ENCODE results near the gene BCKDK. TPM values are rescaled to one million over a fixed set of nuclear protein-coding genes. Genes with fewer than 3 reads are reported as not detected.

The BCKDK gene
- 55.7 and 57.0 TPM in 2 replicates for total RNA-seq (2021)
- long read RNA-seq, transcript BCKDK-201 (12 exons, 2,128 nt): major isoform, 324 of 669 reads
- long read RNA-seq, transcript BCKDK-203 (11 exons, 1,997 nt): minor isoform, 257 of 669 reads
- long read RNA-seq, partial matches to known transcripts: 53 of 669 reads
- long read RNA-seq, other reads (novel, unspliced or antisense): 32 of 669 reads

DNA sequence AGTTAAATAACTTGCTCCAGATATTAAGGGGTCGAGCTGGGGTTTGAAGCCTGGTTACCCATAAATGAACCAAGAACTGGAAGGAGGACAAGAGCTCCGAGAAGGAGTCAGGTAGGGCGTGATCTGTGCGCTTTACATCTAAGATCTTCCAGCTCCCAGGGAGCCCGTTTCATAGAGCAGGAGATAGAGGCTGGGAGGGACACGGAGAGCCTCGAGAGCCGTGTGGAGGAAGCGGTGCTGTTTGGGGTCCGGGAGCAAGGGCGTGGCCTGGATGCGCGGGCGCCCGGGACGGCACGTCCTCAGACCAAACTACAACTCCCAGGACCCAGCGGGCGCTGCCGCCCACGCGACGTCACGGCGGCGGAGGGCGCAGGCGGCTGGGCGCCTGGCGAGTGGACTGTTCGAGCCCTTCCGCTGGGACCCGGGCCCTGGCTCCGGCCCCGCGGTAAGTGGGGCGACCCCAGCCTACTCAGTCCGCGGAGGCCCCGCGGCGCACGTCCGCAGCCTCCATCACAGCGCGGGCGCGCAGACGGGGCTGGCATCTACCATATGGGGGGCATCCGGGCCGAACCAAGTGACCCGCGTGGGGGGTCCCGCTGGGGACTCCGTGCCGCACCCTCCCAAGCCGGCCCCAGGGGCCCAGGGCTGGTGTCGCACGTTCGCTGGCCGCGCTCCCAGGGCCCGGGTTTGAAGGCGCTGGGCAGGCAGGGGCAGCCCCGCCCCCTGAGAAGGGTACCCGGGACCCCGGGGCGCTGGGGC lies at the start of gene BCKDK:
Gene BCKDK, plus strand, starts transcription at position 352 of the 759 bp plus-strand sequence. CDS start 838 bp downstream, outside the sequence.
- Histone ChIP-seq H3K4ac (ENCODE audit: low read depth, low read length) (no peak within 1 kb of the TSS), H3K79me1 (ENCODE audit: insufficient read depth, low read depth, low read length, poor library complexity, severe bottlenecking) (no peaks in the 10 kb centered on the region), H3K9ac (ENCODE audit: extremely low read depth, insufficient read length, low read length) (peak within 1 kb of the TSS; percentile 11), H3T11ph (ENCODE audit: low read length) (no peak within 1 kb of the TSS), H3K23ac (ENCODE audit: insufficient read length, low read depth, low read length) (no peak within 1 kb of the TSS), H4K20me1 (ENCODE audit: control insufficient read depth, insufficient read depth, insufficient read length) (no peaks in the 10 kb centered on the region), H3K23me2 (ENCODE audit: insufficient read length, low read depth, low read length, poor library complexity, severe bottlenecking) (peaks cover 8% of the 10 kb centered on the region), H3K56ac (ENCODE audit: insufficient read length, low read depth, low read length) (no peak within 1 kb of the TSS), H4K91ac (ENCODE audit: insufficient read length, low read depth, low read length) (no peak within 1 kb of the TSS), H2BK20ac (ENCODE audit: low read depth, low read length, poor library complexity, severe bottlenecking) (no peak within 1 kb of the TSS), H2AFZ (ENCODE audit: low read length) (no peak within 1 kb of the TSS), H3K79me2 (ENCODE audit: insufficient read depth, low read length) (no peaks in the 10 kb centered on the region; the same call in 1 of the 2 replicates), H3K18ac (ENCODE audit: insufficient read length, low read depth, low read length) (no peak within 1 kb of the TSS), H3K27ac (ENCODE audit: insufficient read length, low read depth, low read length) (no peak within 1 kb of the TSS), H4K5ac (ENCODE audit: insufficient read length, low read depth, low read length) (no peak within 1 kb of the TSS), H2BK120ac (ENCODE audit: low read depth, low read length, poor library complexity, severe bottlenecking) (no peak within 1 kb of the TSS), H2AK5ac (ENCODE audit: insufficient read length, low read length) (no peak within 1 kb of the TSS), H3K14ac (ENCODE audit: insufficient read depth, low read length) (peak within 1 kb of the TSS; percentile 44), H2BK15ac (ENCODE audit: low read depth, low read length) (no peak within 1 kb of the TSS), H3K9me3 (ENCODE audit: control insufficient read depth, low read depth, low read length) (no peaks in the 10 kb centered on the region), H2BK5ac (ENCODE audit: insufficient read length, low read length) (no peak within 1 kb of the TSS), H2BK12ac (ENCODE audit: insufficient read length, low read depth, low read length) (no peak within 1 kb of the TSS), H3K27me3 (ENCODE audit: insufficient read depth, low read length) (no peaks in the 10 kb centered on the region; the same call in 1 of the 2 replicates), H4K8ac (replicated peaks; ENCODE audit: insufficient read length, low read depth, low read length) (no peak within 1 kb of the TSS), H3K4me2 (ENCODE audit: insufficient read depth, insufficient read length, low read length) (peak within 1 kb of the TSS; percentile 57), H3K4me1 (ENCODE audit: insufficient read depth, low read length) (no peaks in the 10 kb centered on the region)
- H3K4me3 Mint-ChIP-seq: peak within 1 kb of the TSS; percentile 76 to 85
- no CpG with 5 or more reads among the region's 68 CpGs for WGBS (ENCODE audit: extremely low coverage, insufficient read length, low lambda C conversion rate)
- TF ChIP-seq, protein P1, sequence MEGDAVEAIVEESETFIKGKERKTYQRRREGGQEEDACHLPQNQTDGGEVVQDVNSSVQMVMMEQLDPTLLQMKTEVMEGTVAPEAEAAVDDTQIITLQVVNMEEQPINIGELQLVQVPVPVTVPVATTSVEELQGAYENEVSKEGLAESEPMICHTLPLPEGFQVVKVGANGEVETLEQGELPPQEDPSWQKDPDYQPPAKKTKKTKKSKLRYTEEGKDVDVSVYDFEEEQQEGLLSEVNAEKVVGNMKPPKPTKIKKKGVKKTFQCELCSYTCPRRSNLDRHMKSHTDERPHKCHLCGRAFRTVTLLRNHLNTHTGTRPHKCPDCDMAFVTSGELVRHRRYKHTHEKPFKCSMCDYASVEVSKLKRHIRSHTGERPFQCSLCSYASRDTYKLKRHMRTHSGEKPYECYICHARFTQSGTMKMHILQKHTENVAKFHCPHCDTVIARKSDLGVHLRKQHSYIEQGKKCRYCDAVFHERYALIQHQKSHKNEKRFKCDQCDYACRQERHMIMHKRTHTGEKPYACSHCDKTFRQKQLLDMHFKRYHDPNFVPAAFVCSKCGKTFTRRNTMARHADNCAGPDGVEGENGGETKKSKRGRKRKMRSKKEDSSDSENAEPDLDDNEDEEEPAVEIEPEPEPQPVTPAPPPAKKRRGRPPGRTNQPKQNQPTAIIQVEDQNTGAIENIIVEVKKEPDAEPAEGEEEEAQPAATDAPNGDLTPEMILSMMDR (conservative IDR thresholded peaks at IDR 0.05): no peak
- H3K27me3 Mint-ChIP-seq (ENCODE audit: low read depth): no peaks in the 10 kb centered on the region; the same call in 1 of the 2 replicates
- no peak within 1 kb of the TSS for H3K27ac Mint-ChIP-seq
- peaks cover 0 to 2% of the 10 kb centered on the region in 2 experiments; a peak in 3 of 5 replicates for H3K9me3 Mint-ChIP-seq
- H3K36me3 Mint-ChIP-seq (ENCODE audit: insufficient read depth in 1 of 3, low read depth in 3 of 3): peaks cover 19 to 37% (median 31%) of the 10 kb centered on the region in 3 experiments
- peaks cover 9 to 14% of the 10 kb centered on the region in 2 experiments for H3K4me1 Mint-ChIP-seq
- DNase-seq: peak; percentile 80

All from H9 (cell line).